Cardiac fibroblast (primary cell): ENCODE measurements around the gene MRPL24.

Source experiments
- DNase-seq, 2 donors: peaks; one replicate each; pipeline versions ENCODE4 v3.0.0 to v3.0.0-alpha.2; 2010; ENCODE audit warnings: low read depth in 2 of 2
- H3K4me3 ChIP-seq, 2 donors: replicated peaks in 1 of 2; 1 replicate in 1 of 2; 2 replicates in 1 of 2; pipeline ENCODE4 v1.5.1; 2011; ENCODE audit warnings: low read depth in 2 of 2, low read length in 2 of 2, mild to moderate bottlenecking in 2 of 2, moderate library complexity in 1 of 2
- CTCF ChIP-seq: IDR thresholded peaks from one replicate; pipeline ENCODE4 v1.5.1; 2011; ENCODE audit warnings: low read depth, mild to moderate bottlenecking, low read length, inconsistent platforms

The MRPL24 gene

DNA sequence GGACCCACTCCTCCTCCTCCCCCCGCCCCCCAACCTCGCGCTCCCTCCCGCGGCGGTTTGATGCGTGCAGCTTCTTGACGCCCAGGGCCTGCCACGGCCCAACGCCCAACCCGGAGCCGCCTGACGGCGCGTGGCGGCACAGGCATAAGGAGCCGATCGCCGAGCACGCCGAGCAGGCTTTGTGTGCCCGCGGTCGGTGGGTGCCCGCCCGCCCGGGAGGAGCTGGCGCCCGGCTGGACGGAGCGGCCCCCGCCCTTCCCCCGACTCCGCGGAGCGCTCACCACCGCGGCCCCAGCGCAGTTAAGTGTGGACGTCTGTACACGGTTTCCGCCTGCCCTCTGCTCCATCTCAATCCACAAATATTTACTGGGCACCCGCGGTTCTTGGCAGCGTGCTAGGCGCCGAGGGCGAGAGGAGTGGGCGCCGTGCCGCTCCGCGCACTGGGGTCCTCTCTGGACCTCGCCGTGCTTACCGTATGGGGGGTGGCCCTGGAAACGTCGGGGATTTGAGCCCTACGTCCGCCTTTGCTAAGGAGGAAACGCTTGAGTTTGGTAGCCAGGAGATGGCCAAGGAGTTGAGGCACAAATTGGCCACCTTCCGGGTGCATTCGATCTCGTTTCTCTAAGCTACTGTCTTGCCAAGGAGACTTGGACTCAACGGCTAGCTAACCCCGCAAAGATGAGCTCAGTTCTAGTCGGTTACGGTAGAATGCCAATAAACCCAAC lies 11.0 kb upstream of the MRPL24 start:
- peak; percentile 95 to 98 for DNase-seq
- H3K4me3 ChIP-seq = peak overlapping the region; percentile 94
- no peak for TF ChIP-seq CTCF

- peak within 1 kb of the TSS; percentile 94 for H3K4me3 ChIP-seq
- no peak for DNase-seq
- TF ChIP-seq CTCF = no peak
Observed at GRCh38 chr1:156751451-156751756, 10.5 kb upstream of the MRPL24 start, which contains the start of gene HDGF. Gene HDGF (minus strand): TSS chr1:156751675. CDS start chr1:156751429, 246 bp downstream.

DNA sequence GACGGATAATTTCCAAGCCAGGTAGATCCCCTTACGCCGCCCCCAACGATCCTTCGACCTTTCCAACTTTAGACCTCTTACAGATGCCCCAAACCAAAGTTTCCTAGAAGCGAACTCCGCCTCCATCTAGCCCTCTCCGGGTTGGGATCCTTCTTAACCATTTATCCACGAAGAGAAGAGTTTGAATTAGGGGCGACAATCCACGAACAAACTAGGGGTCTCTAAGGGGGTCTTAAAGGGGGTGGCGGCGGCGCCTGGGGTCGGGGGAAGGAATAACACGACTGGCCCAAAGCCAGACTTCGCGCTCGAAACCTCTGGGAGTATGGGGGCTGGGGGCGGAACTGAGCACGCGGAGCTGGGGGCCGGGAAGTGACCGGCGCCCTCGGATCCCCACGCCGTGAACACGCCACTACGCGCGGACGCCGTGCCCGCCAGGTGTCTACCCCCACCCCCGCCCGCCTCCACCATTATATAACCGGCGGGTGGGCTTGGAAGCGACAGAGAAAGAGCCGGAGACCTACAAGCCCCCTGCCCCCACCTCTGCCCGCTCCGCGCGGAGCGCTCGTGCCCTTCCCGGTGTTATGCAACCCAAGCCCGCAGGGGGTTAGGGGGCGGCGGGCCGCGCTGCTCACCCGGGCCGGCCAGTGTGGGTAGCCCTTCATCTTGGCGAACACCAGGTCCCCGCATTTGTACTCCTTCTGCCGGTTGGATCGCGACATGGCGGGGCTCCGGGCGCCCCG lies 10.0 kb upstream of the MRPL24 start:
- DNase-seq = peak; percentile 37 to 42
- H3K4me3 ChIP-seq = peak overlapping the region; percentile 87 to 94
- no peak for TF ChIP-seq CTCF

GRCh38 chr1:156750191-156750672 lies 9.3 kb upstream of the MRPL24 start:
- peak overlapping the region; percentile 87 to 94 for H3K4me3 ChIP-seq
- no peak for TF ChIP-seq CTCF
- peak; percentile 31 to 43 for DNase-seq

GRCh38 chr1:156749419-156750118 lies 8.7 kb upstream of the MRPL24 start:
- H3K4me3 ChIP-seq = peak overlapping the region; percentile 87 to 94
- no peak for DNase-seq
- no peak for TF ChIP-seq CTCF

DNA sequence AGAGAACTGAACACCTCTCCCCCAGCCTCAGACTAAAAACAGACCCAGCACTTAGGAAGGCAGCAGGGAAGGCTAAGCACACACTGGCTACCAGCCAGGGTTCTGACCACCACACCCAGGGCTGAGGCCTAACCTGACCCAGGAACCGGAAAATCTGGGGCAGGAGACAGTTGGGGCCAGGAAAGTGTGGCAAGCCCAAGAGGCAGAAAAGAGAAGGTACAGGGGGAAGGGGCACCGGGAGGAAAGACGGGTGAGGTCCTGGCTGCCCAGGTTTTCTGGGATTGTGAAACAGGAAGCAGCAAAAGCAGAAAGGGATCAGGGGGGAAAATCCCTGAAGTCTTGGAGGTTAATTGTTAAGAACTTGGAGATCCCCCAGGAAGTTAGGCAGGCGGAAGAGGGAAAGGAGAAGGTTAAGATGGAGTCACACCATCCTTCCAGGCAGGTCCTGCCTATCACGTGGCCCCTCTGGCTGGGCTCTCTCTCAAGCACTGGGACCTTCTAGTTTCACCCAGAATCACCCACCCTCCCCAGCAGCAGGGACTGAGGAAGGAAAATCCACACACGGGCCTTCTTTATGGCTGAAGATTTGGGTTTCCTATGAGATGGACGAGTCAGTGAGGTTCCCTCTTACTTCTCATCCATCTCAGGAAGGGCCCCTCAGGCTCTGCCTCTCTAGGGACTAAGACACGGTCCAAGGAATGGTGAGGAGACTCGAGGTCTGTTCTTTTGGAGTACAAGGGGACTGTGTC lies 8.0 kb upstream of the MRPL24 start:
- DNase-seq = peak; percentile 72 to 81
- TF ChIP-seq CTCF = peak; percentile 3
- H3K4me3 ChIP-seq = peak overlapping the region; percentile 87 to 94
